GM19328 (cell line): ENCODE measurements around the gene SLC44A5.
A peak's percentile ranks its signal among the peaks of the same experiment; 100 is the strongest.
"Not testable (repeated sequence)": the region's sequence is repeated elsewhere in the genome, so short reads cannot be mapped to it uniquely, and the experiment has no call there.

Experiments
- ATAC-seq: cut with Tn5 transposase; IDR thresholded peaks from one replicate; pipeline ENCODE4 v1.9.1; 2021; ENCODE audit warnings: mild to moderate bottlenecking, moderate library complexity; ENCODE audit not compliant: unreplicated experiment

SLC44A5 gene

DNA sequence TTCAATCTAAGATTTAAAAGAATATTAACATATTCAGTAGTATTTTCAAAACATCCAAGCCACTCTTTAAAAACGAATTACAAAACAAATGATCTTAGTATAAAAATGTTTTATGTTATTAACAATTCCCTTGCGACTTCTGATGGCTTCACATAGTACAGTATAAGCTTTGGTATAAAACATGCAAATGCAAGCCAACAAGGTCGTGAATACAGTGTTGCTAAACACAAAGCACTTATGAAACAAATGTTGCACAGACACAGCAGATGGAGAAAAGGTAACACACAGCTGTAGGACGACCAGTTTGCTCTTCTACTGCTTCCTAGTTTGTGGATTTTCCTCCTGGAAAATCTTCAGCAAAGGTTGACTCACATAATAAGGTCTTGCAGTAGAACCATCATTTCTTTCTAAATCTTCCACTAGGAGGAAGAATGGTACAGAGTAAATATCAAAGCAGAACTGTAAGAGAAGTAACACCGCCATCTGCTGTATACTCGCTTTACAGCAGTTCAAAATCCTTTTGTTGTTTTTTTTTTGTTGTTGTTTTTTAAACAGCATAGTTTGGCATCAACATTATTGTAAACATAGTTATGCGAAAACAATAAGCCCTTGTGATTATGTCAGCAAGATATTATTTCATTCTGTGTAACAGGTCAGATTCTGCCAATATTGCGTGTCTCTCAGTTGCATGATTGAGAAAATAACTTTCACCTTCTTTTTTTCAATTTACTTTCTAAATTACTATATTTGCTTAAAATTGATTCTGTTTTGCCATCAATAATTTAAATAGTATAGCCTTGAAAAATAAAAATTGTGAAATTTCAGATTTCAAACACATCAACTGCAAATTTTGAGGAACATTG lies 407.3 kb downstream of the SLC44A5 start:
- peak; percentile 73 for ATAC-seq

GRCh38 chr1:75202751-75203150 lies 408.2 kb downstream of the SLC44A5 start:
- ATAC-seq: no peak

DNA sequence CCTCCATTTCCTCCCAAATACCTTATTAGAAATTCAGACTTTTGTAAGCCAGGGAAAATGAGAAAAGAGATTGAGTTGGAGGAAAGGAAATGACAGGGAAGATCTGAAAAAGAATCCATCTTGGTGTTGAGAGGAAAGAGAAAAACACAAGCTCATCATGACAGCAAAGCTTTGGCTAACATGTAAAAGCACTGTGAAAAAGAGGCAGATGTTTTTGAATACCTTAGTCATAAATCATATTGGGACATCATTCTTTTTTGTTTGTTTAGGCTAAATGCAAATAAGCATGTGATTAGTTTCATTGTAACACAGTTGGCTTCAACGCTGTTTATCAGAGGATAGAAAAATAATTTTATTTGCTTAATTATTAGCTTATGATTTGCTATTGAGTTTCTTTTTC lies 412.2 kb downstream of the SLC44A5 start:
- no peak for ATAC-seq

- no peak for ATAC-seq
These were observed 412.8 kb downstream of the SLC44A5 start for GRCh38 chr1:75198163-75198562.

DNA sequence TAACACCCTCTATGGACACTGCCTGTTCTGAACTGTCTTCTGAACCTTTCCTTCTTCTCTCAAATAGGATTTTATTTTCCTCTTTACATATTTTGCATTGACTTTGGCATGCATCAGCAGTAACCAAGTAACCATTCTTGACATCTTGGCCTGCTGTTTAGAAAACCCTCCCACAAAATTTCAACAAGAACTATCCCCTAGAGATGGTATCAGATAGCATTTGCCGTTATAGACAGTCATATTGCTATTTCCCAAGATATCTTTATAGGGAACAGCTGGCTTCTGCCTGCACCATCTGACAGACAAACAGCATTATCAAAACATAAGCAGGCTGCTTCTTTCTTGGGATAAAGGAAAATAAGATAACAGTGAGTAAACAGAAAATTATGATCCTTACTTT lies 422.0 kb downstream of the SLC44A5 start:
- no peak for ATAC-seq

DNA sequence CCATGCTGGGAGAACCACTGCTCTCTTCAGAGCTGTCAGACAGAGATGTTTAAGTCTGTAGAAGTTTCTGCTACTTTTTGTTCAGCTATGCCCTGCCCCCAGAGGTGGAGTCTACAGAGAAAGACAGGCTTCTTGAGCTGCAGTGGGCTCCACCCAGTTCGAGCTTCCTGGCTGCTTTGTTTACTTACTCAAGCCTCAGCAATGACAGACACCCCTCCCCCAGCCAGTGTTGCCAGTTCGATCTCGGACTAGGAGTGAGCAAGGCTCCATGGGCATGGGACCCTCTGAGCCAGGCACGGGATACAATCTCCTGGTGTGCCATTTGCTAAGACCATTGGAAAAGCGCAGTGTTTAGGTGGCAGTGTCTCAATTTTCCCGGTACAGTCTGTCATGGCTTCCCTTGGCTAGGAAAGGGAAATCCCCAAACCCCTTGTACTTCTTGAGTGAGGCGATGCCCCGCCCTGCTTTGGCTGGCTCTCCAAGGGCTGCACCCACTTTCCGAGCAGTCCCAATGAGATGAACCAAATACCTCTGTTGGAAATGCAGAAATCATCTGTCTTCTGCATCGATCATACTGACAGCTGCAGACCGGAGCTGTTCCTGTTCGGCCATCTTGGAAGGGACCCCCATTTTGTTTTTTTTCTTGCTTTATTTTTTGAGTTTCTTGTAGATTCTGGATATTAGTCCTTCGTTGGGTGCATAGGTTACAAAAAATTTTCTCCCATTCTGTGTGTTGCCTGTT lies 429.5 kb downstream of the SLC44A5 start:
- ATAC-seq: not testable (repeated sequence)

- no peak for ATAC-seq
These were observed 436.7 kb downstream of the SLC44A5 start for GRCh38 chr1:75174031-75174760.

DNA sequence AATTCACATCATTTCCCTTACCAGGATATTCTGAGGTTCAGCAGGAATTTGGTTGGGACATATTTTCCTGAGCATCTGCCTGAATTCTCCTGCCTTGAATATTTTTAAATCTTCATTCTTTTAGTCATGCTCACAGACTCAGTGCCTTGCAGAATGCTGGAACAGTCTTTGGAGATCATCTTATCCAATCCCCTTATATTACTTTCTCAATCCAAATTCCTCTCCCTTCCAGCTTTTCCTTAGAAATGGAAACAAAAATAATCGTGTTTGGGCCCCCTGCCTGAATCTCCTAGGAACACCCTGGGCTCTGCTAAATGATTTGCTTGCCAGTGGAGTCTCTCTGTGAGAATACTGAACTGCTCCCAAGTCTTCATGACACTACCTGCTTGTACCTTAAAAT lies 438.4 kb downstream of the SLC44A5 start:
- ATAC-seq: no peak

DNA sequence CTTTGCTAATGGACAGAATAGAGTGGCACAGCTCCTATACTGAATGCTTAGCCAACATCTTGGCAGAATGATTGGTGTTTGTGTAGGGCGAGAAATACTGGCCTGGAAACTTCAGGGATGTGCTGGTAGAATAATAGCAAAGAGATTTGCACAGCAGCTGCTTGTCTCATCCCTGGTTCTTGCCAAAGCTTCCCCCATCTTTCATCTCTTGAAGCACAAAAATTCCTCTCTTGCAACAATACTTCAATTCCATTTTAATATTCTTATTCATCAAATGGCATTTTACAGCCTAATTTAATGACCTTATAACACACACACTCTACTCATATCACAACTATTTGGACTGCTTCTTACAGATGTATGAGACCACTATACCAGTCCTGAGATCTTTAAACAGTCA lies 439.0 kb downstream of the SLC44A5 start:
- no peak for ATAC-seq

DNA sequence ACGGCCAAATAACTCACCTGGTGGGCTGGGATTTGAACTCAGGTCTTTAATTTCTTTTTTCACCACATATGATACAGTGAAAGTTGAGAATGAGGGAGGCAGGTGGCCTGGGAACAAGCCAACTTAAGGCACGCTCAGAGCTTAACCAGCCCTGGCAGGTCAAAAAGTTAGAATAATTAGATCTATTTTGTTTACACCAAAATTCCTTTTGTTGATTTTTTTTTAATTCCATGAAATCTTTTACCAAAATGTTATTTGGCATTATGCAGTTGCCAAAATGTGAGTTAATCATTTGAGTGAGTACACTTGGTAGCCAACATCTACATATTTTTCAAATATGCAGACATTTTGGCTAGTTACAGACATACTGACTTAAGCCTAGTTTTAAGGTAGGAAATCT lies 439.9 kb downstream of the SLC44A5 start:
- ATAC-seq: no peak

DNA sequence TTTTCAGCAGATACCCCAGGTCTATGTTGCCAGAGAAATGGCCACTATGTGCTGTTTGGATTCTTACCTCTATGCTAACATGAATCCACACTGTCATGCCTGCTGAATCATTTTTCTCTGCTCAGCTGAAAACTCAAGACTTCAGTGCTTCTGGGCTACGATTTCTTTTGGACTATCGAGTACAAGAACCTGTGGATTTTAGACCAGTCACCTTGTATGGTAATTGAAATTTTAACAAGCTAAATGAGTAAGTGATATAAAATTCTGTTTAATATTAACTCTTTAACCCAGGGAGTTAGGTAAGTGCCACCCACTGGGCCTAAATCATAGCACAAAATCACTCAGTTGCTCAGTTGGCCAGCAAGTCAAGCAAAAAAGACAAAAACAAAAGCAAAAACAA lies 440.9 kb downstream of the SLC44A5 start:
- ATAC-seq: no peak

- ATAC-seq: no peak
These were observed 444.1 kb downstream of the SLC44A5 start for GRCh38 chr1:75166821-75167220.

- no peak for ATAC-seq
These were observed 445.6 kb downstream of the SLC44A5 start for GRCh38 chr1:75165264-75165663.

- no peak for ATAC-seq
These were observed 451.8 kb downstream of the SLC44A5 start for GRCh38 chr1:75159154-75159553.
